Stimulated activated CD8-positive, alpha-beta memory T cell treated with anti-CD3 and anti-CD28 coated beads, Interleukin-15, amount 100 ng/mL, for 24 hours (primary cell): Measurements from ENCODE around the gene GJB6.

ENCODE experiments used
- DNase-seq: peaks from one replicate; pipeline ENCODE4 v3.0.0-alpha.2; 2020; ENCODE audit warnings: low read depth

Gene GJB6

DNA sequence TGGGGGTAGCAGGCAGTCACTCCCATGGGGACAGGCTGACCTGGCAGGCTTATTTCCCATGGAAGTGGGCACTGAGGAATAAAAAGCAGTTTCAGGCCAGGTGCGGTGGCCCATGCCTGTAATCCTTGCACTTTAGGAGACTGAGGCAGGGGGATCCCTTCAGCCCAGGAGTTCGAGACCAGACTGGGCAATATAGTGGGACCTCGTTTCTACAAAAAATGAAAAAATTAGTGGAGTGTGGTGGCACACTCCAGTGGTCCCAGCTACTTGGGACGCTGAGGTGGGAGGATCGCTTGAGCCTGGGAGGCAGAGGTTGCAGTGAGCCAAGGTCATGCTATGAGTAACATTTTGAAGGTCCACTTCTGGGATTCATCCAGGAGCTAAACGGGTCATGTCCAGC is 45.3 kb downstream of the GJB6 start:
- DNase-seq = no peak

- DNase-seq = no peak
Measured at GRCh38 chr13:20185366-20186056, 46.6 kb downstream of the GJB6 start.

DNA sequence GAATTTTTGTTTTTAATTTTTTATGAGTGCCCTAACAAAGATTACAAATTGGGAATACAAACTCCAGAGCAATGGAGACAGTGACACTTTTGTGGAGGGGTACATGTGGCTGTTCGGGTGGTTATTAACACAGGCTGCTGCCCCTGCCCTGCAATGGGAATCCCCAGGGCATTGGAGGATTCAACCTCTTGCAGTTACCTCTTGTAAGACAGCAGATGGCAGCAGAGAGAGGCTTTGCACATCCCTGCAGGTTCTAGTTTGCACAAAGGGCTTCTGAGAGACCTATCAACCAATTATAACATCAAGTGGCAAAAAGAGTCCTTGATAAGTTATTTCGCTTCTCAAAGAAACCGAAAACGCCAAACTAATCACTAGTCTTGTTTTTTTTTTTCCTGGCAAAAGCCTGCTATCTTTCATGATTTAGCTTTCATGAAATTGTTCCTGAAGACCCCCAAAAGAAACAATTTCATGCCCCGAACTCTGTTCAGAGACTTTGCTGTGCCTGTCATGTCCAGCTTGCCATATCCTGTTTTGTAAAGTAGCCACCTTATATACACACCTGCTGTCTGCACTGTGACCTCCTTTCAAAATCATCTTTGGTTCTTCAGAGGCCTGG is 49.8 kb downstream of the GJB6 start:
- no peak for DNase-seq

GRCh38 chr13:20181188-20181587 is 50.9 kb downstream of the GJB6 start:
- DNase-seq = no peak

GRCh38 chr13:20178156-20178555 is 54.0 kb downstream of the GJB6 start:
- DNase-seq = no peak

DNA sequence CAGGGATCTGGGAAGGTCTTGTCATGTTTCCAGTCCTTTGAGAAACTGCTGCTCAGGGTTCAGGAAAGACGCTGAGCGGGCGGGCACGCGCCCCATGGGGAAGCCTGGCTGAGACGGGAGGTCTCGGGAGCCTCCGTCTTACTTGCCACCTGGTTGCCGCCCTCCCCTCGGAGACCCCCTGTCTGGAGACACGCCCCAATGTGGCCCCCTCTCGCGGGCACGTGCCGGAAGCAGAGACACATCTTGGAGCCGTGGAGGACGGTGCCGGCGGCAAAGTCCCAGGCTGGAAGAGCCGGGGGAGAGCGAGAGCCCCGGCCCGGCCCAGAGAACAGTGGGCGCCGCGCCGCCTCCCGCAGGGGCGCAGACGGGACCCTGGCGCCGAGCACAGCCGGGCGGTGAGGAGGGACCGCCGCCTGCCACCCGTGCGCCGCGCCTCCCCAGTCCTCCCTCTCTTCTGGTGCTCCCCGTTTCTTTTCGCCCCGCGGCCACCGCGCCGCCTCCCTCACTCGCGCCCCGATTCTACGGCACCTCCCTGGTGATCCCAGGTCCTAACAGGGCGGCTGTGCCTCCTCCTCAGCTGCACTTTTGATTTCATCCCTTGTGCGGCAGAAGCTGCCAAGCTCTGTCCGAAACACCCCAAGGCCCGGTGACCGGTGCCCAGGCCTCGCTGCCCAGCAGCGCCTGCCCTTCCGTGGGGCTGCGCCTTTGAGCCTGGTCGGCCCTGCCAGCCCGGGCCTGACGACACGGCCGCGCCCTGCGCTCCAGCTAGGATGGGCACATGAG is 54.9 kb downstream of the GJB6 start:
- no peak for DNase-seq

- DNase-seq = no peak
Measured at GRCh38 chr13:20175907-20176652, 56.0 kb downstream of the GJB6 start.

DNA sequence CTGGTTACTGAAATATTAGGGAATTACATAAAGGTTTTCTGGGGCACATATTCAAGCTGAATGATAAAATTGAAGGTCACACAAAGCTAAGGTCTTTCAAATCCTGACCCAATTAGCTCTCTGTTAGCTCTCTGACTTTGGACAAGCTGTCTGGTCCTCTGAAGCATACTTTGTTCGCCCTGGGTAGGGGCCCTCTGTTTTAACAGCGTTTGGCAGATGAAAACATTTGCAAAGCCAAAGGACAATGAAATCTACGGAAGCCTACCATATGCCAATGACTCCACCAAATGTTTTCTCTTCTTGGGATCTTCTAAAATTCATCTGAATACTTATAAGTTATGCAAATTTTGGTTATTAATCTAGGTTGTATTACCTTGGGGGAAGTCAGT is 56.7 kb downstream of the GJB6 start:
- DNase-seq = no peak

DNA sequence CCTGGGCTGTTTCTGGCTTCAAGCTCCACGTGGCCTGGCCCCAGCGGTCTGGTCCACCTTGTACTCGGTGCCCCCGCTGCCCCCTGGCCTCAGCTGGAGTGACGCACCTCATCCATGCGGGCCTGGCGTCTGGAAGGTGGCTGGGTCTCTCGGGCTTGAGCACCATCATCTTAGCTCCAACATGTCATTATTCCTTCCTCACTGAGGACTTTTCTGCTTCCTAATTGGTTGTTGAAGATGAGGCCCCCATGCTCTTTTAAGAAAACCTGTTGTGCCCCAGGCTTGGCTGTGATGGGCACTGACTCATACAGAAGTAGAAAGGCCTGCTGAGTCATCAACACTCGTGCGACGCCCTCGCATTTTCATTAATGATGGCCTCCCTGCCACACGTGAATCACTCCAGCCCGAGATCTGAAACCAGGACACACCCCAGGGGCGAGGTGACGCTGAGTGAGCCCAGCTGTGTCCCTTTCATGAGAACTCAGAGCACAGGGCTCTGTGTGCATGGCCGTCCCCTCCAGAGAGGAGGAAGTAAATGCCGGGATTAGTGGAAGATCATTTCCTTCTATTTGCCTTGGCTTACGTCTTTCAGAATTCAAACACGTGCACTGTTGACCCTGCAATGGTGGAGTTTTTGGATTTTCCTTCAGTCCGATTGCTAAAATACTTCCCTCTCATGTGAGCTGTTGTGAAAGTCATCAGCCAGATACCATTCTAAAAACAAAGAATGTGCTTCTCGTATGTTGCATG is 57.3 kb downstream of the GJB6 start:
- DNase-seq = no peak

- no peak for DNase-seq
Measured at GRCh38 chr13:20173116-20173746, 58.9 kb downstream of the GJB6 start.
